Measurements from ENCODE around the gene GSG1L. TPM values are rescaled to one million over a fixed set of nuclear protein-coding genes. Genes with fewer than 3 reads are reported as not detected.

Gene GSG1L
- total RNA-seq, 1 experiment from 2014 or later: not detected

GRCh38 chr16:27827765-27828164, 235.7 kb downstream of the GSG1L start:
- Histone ChIP-seq H3K9me2 (ENCODE audit: insufficient read depth) (no peaks in the 10 kb centered on the region), H3K4me2 (no peak overlapping the region), H4K20me1 (ENCODE audit: insufficient read depth) (no peaks in the 10 kb centered on the region), H3K27me3 (ENCODE audit: insufficient read depth, low read depth) (peaks cover 43% of the 10 kb centered on the region), H3F3A (ENCODE audit: insufficient read depth, low read depth) (no peaks in the 10 kb centered on the region), H3K4me1 (replicated peaks; ENCODE audit: insufficient read depth) (no peaks in the 10 kb centered on the region), H2AFZ (no peak overlapping the region), H3K4me3 (no peak overlapping the region), H3K79me2 (ENCODE audit: low read depth) (no peaks in the 10 kb centered on the region), H3K9me3 (ENCODE audit: insufficient read depth, low read depth) (no peaks in the 10 kb centered on the region), H3K27ac (no peak overlapping the region), H3K36me3 (ENCODE audit: low read depth) (no peaks in the 10 kb centered on the region)
- TF ChIP-seq EZH2 (IDR thresholded peaks at IDR 0.05; ENCODE audit: low read depth) (no peak), CTCF (conservative IDR thresholded peaks at IDR 0.05) (no peak)
- ChIA-PET POLR2A (ENCODE audit: unreplicated experiment) (no interaction called here), CTCF (no interaction called here)
- no peak for DNase-seq
- intact Hi-C loops (cut with micrococcal nuclease; ENCODE audit: unreplicated experiment): no loop called here
- BruUV-seq (replicated peaks): no TSS peak

- Histone ChIP-seq H4K20me1 (ENCODE audit: insufficient read depth) (no peaks in the 10 kb centered on the region), H3K36me3 (ENCODE audit: low read depth) (no peaks in the 10 kb centered on the region), H3K9me2 (ENCODE audit: insufficient read depth) (no peaks in the 10 kb centered on the region), H3K4me2 (no peak overlapping the region), H3K4me1 (replicated peaks; ENCODE audit: insufficient read depth) (no peaks in the 10 kb centered on the region), H3K79me2 (ENCODE audit: low read depth) (no peaks in the 10 kb centered on the region), H3K9me3 (ENCODE audit: insufficient read depth, low read depth) (no peaks in the 10 kb centered on the region), H3K27me3 (ENCODE audit: insufficient read depth, low read depth) (peaks cover 52% of the 10 kb centered on the region), H3F3A (ENCODE audit: insufficient read depth, low read depth) (no peaks in the 10 kb centered on the region), H2AFZ (no peak overlapping the region), H3K27ac (no peak overlapping the region), H3K4me3 (no peak overlapping the region)
- no peak for TF ChIP-seq CTCF (conservative IDR thresholded peaks at IDR 0.05)
- no peak for TF ChIP-seq EZH2 (IDR thresholded peaks at IDR 0.05; ENCODE audit: low read depth)
- intact Hi-C loops (cut with micrococcal nuclease; ENCODE audit: unreplicated experiment): no loop called here
- BruUV-seq (replicated peaks): no TSS peak
- POLR2A ChIA-PET (ENCODE audit: unreplicated experiment): no interaction called here
- DNase-seq: no peak
- CTCF ChIA-PET: no interaction called here
Measured at GRCh38 chr16:27826893-27827289, 236.6 kb downstream of the GSG1L start.

- Histone ChIP-seq H3K4me3 (no peak overlapping the region), H2AFZ (no peak overlapping the region)
Measured at GRCh38 chr16:27826081-27826892, 237.2 kb downstream of the GSG1L start.

More at GRCh38 chr16:27826081-27826892, 237.2 kb downstream of the GSG1L start:
- ChIA-PET CTCF (no interaction called here), POLR2A (ENCODE audit: unreplicated experiment) (no interaction called here)
- no peaks in the 10 kb centered on the region for H3K79me2 ChIP-seq (ENCODE audit: low read depth)
- no peaks in the 10 kb centered on the region for H4K20me1 ChIP-seq (ENCODE audit: insufficient read depth)
- no peak overlapping the region for H3K4me2 ChIP-seq
- no peaks in the 10 kb centered on the region for H3F3A ChIP-seq (ENCODE audit: insufficient read depth, low read depth)
- no peaks in the 10 kb centered on the region for H3K36me3 ChIP-seq (ENCODE audit: low read depth)
- no peaks in the 10 kb centered on the region for H3K9me2 ChIP-seq (ENCODE audit: insufficient read depth)
- TF ChIP-seq CTCF (conservative IDR thresholded peaks at IDR 0.05) (no peak), EZH2 (IDR thresholded peaks at IDR 0.05; ENCODE audit: low read depth) (no peak)
- no TSS peak for BruUV-seq (replicated peaks)
- peaks cover 55% of the 10 kb centered on the region for H3K27me3 ChIP-seq (ENCODE audit: insufficient read depth, low read depth)
- intact Hi-C loops (cut with micrococcal nuclease; ENCODE audit: unreplicated experiment): no loop called here
- H3K4me1 ChIP-seq (replicated peaks; ENCODE audit: insufficient read depth): no peaks in the 10 kb centered on the region
- no peak for DNase-seq
- no peak overlapping the region for H3K27ac ChIP-seq
- no peaks in the 10 kb centered on the region for H3K9me3 ChIP-seq (ENCODE audit: insufficient read depth, low read depth)

Data from PC-9 (cell line).